GM18505 (cell line): ENCODE results near the gene TFAP2B.

ENCODE experiments used
- ATAC-seq: cut with Tn5 transposase; IDR thresholded peaks from one replicate; pipeline ENCODE4 v1.9.1; 2021; ENCODE audit not compliant: unreplicated experiment
- POLR2A ChIP-seq: IDR thresholded peaks from 4 replicates; pipeline ENCODE4 v1.6.1; 2011; ENCODE audit warnings: borderline replicate concordance; ENCODE audit not compliant: insufficient read depth, insufficient read length; ENCODE audit errors: extremely low read depth

Gene TFAP2B

GRCh38 chr6:50832912-50833311 is 14.2 kb downstream of the TFAP2B start:
- no peak for TF ChIP-seq POLR2A
- ATAC-seq, result no peak

GRCh38 chr6:50834929-50835410 is 16.3 kb downstream of the TFAP2B start:
- no peak for ATAC-seq
- TF ChIP-seq POLR2A, result no peak

GRCh38 chr6:50836231-50836630 is 17.6 kb downstream of the TFAP2B start:
- no peak for TF ChIP-seq POLR2A
- no peak for ATAC-seq

GRCh38 chr6:50837589-50838445 is 19.1 kb downstream of the TFAP2B start:
- TF ChIP-seq POLR2A, result no peak
- no peak for ATAC-seq

- ATAC-seq, result no peak
Observed at GRCh38 chr6:50840112-50840810, 21.6 kb downstream of the TFAP2B start.

GRCh38 chr6:50840811-50841192 is 22.1 kb downstream of the TFAP2B start:
- no peak for ATAC-seq
- no peak for TF ChIP-seq POLR2A

More at GRCh38 chr6:50840112-50840810, 21.6 kb downstream of the TFAP2B start:
- TF ChIP-seq POLR2A, result no peak

- ATAC-seq, result no peak
- no peak for TF ChIP-seq POLR2A
Observed at GRCh38 chr6:50842446-50842845, 23.8 kb downstream of the TFAP2B start.

GRCh38 chr6:50842861-50843384 is 24.3 kb downstream of the TFAP2B start:
- TF ChIP-seq POLR2A, result no peak
- no peak for ATAC-seq

- TF ChIP-seq POLR2A, result no peak
- ATAC-seq, result no peak
Observed at GRCh38 chr6:50843842-50844241, 25.2 kb downstream of the TFAP2B start.

- no peak for TF ChIP-seq POLR2A
- no peak for ATAC-seq
Observed at GRCh38 chr6:50845499-50846143, 26.9 kb downstream of the TFAP2B start.

- TF ChIP-seq POLR2A, result no peak
- ATAC-seq, result no peak
Observed at GRCh38 chr6:50846144-50846851, 27.6 kb downstream of the TFAP2B start.

GRCh38 chr6:50846852-50847155 is 28.1 kb downstream of the TFAP2B start:
- TF ChIP-seq POLR2A, result no peak
- ATAC-seq, result no peak

- TF ChIP-seq POLR2A, result no peak
- no peak for ATAC-seq
Observed at GRCh38 chr6:50847890-50848594, 29.4 kb downstream of the TFAP2B start.
